ENCODE data around the gene SCAMP4. TPM values are rescaled to one million over a fixed set of nuclear protein-coding genes. Genes with fewer than 3 reads are reported as not detected.

SCAMP4 gene
- total and polyA plus RNA-seq, 9 of the 15 experiments (the other 6 are each of a cell fraction or from before 2014, with no cell fraction given): 0.81 to 45.9 (median 12.8) TPM

GRCh38 chr19:1941146-1942077 is 36.2 kb downstream of the SCAMP4 start, which contains the start of gene CSNK1G2 (continued):
- peak; percentile 61 for TF ChIP-seq ZBTB7A (IDR thresholded peaks at IDR 0.05; ENCODE audit: borderline replicate concordance, control insufficient read depth, low read depth, low read length)
- peak; percentile 86 for TF ChIP-seq HNRNPLL (IDR thresholded peaks at IDR 0.05; ENCODE audit: low read depth, low read length, poor library complexity, severe bottlenecking)
- TF ChIP-seq ZNF197 (CRISPR knock-in tag; IDR thresholded peaks at IDR 0.05; ENCODE audit: low read depth): peak; percentile 46
- no peak for TF ChIP-seq RBM25 (IDR thresholded peaks at IDR 0.05; ENCODE audit: low read depth, low read length, severe bottlenecking)
- no peak for TF ChIP-seq PML (IDR thresholded peaks at IDR 0.05; ENCODE audit: low read length)
- TF ChIP-seq MECOM (CRISPR knock-in tag; IDR thresholded peaks at IDR 0.05): no peak
- TF ChIP-seq, protein P1, sequence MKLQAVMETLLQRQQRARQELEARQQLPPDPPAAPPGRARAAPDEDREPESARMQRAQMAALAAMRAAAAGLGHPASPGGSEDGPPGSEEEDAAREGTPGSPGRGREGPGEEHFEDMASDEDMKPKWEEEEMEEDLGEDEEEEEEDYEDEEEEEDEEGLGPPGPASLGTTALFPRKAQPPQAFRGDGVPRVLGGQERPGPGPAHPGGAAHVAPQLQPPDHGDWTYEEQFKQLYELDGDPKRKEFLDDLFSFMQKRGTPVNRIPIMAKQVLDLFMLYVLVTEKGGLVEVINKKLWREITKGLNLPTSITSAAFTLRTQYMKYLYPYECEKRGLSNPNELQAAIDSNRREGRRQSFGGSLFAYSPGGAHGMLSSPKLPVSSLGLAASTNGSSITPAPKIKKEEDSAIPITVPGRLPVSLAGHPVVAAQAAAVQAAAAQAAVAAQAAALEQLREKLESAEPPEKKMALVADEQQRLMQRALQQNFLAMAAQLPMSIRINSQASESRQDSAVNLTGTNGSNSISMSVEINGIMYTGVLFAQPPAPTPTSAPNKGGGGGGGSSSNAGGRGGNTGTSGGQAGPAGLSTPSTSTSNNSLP (IDR thresholded peaks at IDR 0.05; ENCODE audit: borderline replicate concordance, low read depth, low read length): no peak
- peak; percentile 61; the same call in 1 of the 2 replicates for TF ChIP-seq SUPT5H (IDR thresholded peaks at IDR 0.05)
- no peak for TF ChIP-seq BCLAF1 (IDR thresholded peaks at IDR 0.05; ENCODE audit: borderline replicate concordance in 1 of 2, control insufficient read depth in 1 of 2, low read depth in 2 of 2, low read length in 1 of 2)
- no peak for TF ChIP-seq ZNF133 (CRISPR knock-in tag; IDR thresholded peaks at IDR 0.05)
- TF ChIP-seq CREB1 (IDR thresholded peaks at IDR 0.05): no peak
- TF ChIP-seq CREB1 (CRISPR knock-in tag; IDR thresholded peaks at IDR 0.05): 0 out of 2 replicates have a peak, but pooled peaks have one; percentile 25
- no peak for TF ChIP-seq HES1 (IDR thresholded peaks at IDR 0.05; ENCODE audit: low read depth)
- no peak for TF ChIP-seq NCOA6 (IDR thresholded peaks at IDR 0.05)
- TF ChIP-seq, protein P2, sequence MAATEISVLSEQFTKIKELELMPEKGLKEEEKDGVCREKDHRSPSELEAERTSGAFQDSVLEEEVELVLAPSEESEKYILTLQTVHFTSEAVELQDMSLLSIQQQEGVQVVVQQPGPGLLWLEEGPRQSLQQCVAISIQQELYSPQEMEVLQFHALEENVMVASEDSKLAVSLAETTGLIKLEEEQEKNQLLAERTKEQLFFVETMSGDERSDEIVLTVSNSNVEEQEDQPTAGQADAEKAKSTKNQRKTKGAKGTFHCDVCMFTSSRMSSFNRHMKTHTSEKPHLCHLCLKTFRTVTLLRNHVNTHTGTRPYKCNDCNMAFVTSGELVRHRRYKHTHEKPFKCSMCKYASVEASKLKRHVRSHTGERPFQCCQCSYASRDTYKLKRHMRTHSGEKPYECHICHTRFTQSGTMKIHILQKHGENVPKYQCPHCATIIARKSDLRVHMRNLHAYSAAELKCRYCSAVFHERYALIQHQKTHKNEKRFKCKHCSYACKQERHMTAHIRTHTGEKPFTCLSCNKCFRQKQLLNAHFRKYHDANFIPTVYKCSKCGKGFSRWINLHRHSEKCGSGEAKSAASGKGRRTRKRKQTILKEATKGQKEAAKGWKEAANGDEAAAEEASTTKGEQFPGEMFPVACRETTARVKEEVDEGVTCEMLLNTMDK (IDR thresholded peaks at IDR 0.05; ENCODE audit: borderline replicate concordance, insufficient read depth, low read depth, low read length, poor library complexity, severe bottlenecking): peak; percentile 97
- TF ChIP-seq RB1 (IDR thresholded peaks at IDR 0.05; ENCODE audit: low read depth): peak; percentile 82

All from K562 (cell line).